GM12875 (cell line): ENCODE data around the gene KRTAP1-5.
"Not testable (repeated sequence)": the region's sequence is repeated elsewhere in the genome, so short reads cannot be mapped to it uniquely, and the experiment has no call there.

Experiments used
- H3K4me3 ChIP-seq: one replicate; pipeline ENCODE4 v1.5.1; 2011; ENCODE audit warnings: low read depth, low read length, control low read depth
- TF ChIP-seq, protein P1 (sequence below): IDR thresholded peaks from 2 replicates; pipeline ENCODE4 v1.5.1; 2011; ENCODE audit warnings: low read depth, mild to moderate bottlenecking, control low read depth, inconsistent platforms, low read length, moderate library complexity, borderline replicate concordance; ENCODE audit not compliant: insufficient read depth

KRTAP1-5 gene

DNA sequence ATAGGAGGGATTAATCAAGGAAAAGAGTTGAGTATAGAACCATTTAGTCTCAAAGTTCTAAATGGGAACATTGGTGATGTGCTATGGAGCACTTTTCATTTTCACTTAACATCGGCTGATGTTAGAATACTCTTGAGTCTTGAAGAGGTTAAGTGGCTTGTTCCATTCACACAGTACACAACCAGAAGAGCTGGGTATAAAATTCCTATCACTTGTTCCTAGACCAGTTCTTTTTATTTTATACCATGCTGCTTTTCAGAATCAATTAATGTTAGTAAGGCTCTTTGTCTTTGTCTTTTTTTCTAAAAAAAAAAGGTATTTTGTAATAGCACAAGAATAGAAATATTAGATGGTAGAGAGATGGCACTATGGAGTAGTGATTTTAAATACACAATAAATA lies 15.9 kb upstream of the KRTAP1-5 start:
- H3K4me3 ChIP-seq: no peak overlapping the region
- TF ChIP-seq, protein P1, sequence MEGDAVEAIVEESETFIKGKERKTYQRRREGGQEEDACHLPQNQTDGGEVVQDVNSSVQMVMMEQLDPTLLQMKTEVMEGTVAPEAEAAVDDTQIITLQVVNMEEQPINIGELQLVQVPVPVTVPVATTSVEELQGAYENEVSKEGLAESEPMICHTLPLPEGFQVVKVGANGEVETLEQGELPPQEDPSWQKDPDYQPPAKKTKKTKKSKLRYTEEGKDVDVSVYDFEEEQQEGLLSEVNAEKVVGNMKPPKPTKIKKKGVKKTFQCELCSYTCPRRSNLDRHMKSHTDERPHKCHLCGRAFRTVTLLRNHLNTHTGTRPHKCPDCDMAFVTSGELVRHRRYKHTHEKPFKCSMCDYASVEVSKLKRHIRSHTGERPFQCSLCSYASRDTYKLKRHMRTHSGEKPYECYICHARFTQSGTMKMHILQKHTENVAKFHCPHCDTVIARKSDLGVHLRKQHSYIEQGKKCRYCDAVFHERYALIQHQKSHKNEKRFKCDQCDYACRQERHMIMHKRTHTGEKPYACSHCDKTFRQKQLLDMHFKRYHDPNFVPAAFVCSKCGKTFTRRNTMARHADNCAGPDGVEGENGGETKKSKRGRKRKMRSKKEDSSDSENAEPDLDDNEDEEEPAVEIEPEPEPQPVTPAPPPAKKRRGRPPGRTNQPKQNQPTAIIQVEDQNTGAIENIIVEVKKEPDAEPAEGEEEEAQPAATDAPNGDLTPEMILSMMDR: no peak

DNA sequence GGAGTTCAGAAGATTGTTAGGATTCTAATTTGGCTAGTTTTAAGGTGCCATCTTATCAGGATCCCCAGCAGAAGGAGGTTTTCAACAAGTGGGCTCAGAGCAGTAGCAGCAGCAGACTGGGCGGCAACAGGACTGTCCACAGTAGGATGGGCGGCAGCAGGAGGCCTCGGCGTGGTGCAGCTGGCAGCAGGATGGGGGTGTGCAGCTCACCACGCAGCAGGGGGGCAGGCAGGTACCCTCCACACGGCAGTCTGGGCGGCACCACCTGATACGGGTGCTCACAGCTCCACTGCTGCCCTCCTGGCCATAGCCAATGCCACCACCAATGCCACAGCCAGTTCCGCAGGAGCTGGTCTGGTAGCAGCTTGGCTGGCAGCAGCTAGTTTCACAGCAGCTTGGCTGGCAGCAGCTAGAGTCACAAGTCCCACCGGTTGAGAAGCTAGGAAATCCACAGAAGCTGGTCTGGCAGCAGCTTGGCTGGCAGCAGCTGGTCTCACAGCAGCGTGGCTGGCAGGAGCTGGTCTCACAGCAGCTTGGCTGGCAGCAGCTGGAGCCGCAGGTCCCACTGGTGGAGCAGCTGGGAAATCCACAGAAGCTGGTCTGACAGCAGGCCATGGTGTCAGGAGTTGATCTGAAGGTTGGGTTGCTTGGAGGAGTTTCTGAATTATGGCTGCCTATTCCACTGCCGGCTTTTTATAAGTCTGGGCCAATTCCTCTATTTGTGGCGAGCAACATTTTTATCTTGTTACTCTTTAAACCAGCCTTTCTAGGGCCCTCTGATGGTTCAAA lies 14.0 kb upstream of the KRTAP1-5 start, which contains the start of gene KRTAP1-1:
TSS of gene KRTAP1-1 (minus strand) at position 668 of the 789 bp plus-strand sequence. CDS start at position 615, 53 bp downstream.
- not testable (repeated sequence) for H3K4me3 ChIP-seq

DNA sequence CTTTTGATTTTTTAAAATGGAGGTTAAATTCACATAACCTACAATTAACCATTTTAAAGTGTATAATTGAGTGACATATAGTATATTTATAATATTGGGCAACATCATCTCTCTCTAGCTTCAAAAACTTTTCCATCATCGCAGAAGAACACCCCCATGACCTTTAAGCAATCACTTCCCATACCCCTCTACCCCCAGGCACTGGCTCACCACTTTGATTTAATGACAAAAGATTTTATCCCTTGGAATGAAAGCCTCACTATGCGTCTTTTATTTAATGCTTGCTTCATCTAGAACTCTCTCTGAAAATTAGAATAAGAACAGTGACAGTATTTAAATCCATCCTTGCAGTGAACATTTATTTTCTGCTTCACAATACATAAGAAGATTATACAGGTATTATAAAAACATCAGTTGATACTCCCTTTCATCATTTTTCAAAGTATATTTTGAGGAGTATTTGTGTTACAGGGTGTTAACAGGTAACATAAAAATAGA lies 10.9 kb upstream of the KRTAP1-5 start:
- H3K4me3 ChIP-seq: no peak overlapping the region
- TF ChIP-seq, protein P1: no peak

DNA sequence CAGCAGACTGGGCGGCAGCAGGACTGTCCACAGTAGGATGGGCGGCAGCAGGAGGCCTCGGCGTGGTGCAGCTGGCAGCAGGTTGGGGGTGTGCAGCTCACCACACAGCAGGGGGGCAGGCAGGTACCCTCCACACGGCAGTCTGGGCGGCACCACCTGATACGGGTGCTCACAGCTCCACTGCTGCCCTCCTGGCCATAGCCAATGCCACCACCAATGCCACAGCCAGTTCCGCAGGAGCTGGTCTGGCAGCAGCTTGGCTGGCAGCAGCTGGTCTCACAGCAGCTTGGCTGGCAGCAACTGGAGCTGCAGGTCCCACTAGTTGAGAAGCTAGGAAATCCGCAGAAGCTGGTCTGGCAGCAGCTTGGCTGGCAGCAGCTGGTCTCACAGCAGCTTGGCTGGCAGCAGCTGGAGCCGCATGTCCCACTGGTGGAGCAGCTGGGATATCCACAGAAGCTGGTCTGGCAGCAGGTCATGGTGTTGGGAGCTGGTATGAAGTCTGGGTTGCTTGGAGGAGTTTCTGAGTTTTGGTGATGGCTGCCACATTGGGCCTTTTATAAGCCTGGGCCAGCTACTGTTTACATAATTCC lies 7.4 kb upstream of the KRTAP1-5 start, which contains the start of gene KRTAP1-3:
TSS of gene KRTAP1-3 (minus strand) at position 529 of the 590 bp plus-strand sequence. CDS start at position 476, 53 bp downstream.
- H3K4me3 ChIP-seq: not testable (repeated sequence)

DNA sequence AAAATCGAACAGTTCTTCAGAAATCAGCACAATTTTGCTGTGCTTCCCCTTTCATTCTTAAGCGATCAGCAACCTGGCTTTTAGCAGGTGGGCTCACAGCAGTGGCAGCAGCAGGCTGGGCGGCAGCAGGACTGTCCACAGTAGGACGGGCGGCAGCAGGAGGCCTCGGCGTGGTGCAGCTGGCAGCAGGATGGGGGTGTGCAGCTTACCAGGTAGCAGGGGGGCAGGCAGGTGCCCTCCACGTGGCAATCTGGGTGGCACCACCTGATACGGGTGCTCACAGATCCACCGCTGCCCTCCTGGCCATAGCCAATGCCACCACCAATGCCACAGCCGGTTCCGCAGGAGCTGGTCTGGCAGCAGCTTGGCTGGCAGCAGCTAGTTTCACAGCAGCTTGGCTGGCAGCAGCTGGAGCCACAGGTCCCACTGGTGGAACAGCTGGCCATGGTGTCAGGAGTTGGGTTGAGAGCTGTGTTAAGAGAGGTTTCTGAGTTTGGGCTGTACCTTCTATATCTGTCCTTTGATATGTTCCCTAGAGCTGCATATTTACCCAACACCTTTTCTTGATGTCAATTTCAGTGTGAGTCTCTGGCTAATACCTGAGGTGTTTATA lies 2.7 kb upstream of the KRTAP1-5 start, which contains the start of gene KRTAP1-4:
TSS of gene KRTAP1-4 (minus strand) at position 563 of the 613 bp plus-strand sequence. CDS start at position 446, 117 bp downstream.
- TF ChIP-seq, protein P1: no peak

DNA sequence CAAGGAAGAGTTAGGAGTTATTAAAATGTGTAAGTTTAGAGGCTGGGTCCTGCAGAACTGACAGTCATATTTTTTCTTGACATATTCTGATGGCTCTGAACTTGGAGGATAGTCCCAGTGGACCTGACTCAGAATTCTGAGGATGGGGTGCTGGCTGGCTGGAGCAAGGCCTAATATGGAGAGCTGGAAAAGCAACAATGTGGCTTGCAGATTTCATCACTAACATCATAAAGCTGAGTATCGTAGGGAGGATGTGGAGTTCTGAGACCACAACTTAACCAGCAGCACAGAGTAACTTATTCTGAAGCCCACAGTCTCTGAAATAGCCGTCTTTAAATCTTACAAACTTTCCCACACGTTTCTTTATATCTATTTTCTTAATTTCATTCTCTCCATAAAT lies 2.3 kb downstream of the KRTAP1-5 start:
- TF ChIP-seq, protein P1: no peak
- H3K4me3 ChIP-seq: no peak overlapping the region

More for the DNA sequence above, 2.7 kb upstream of the KRTAP1-5 start, which contains the start of gene KRTAP1-4:
- H3K4me3 ChIP-seq: no peak within 1 kb of the TSS

DNA sequence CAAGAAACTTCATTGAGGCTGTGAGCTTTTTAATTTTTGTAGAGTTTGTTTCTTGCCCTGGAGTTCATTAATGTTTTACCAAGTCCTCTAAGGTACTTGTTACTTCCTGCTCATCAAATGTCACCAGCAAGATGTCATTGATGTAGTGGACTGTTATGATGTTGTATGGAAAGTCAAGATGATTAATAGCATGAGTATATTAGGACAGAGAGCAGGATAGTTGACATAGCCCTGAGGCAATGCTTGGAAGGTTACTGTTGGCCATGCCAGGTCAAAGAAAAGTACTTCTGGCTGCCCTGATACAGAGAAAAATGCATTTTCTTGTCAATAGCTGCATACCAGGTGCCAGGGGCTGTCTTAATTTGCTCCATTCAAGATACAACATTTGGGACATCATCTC lies 6.7 kb downstream of the KRTAP1-5 start:
- no peak overlapping the region for H3K4me3 ChIP-seq
- TF ChIP-seq, protein P1: no peak
